Right cardiac atrium (tissue), 5 donors: ENCODE data around the gene ZNF787. TPM values are rescaled to one million over a fixed set of nuclear protein-coding genes. Genes with fewer than 3 reads are reported as not detected.

Source experiments
- ATAC-seq, 2 donors: fragments of 200-7000 bp; cut with Tn5 transposase; one replicate each; pipeline versions ENCODE4 v1.8.0 to v1.9.1; 2020; ENCODE audit warnings: moderate library complexity in 2 of 2, mild to moderate bottlenecking in 1 of 2
- DNase-seq, 3 donors: peaks; one replicate each; pipeline ENCODE4 v3.0.0-alpha.2; 2020
- H3K27ac ChIP-seq: one replicate; pipeline ENCODE4 v1.5.1; 2013; ENCODE audit warnings: mild to moderate bottlenecking, low read length, control low read depth, moderate library complexity
- H3K27me3 ChIP-seq: one replicate; pipeline ENCODE4 v1.6.1; 2013; ENCODE audit not compliant: control insufficient read depth, insufficient read depth
- H3K4me1 ChIP-seq: one replicate; pipeline ENCODE4 v1.6.1; 2013; ENCODE audit warnings: low read length; ENCODE audit not compliant: control insufficient read depth, insufficient read depth
- H3K4me3 ChIP-seq: one replicate; pipeline ENCODE4 v1.5.1; 2013; ENCODE audit warnings: low read length, control low read depth
- H3K9me3 ChIP-seq: one replicate; pipeline ENCODE4 v1.6.1; 2013; ENCODE audit warnings: low read length; ENCODE audit not compliant: control insufficient read depth
- WGBS: extraction: QIAGEN DNeasy Blood & Tissue Kit; methylation state at CpG from one replicate; pipeline ENCODE4 v1.1.7; 2013; 5-methylcytosine and 5-hydroxymethylcytosine counted together
- intact Hi-C, 4 donors: fragments of 100-400 bp; cut with DNase I; formaldehyde crosslinking; loops; one replicate each; pipeline versions ENCODE4 v1.11.0 to v1.14.0; 2022 to 2023
- polyA plus RNA-seq: library from polyadenylated mRNA; stranded (reverse); fragments of 200-250 nt; gene quantifications from one replicate; pipeline ENCODE4 v1.2.3, GENCODE V29; 2013
- total RNA-seq, 4 donors: library from RNA; stranded (reverse); fragmentation: NEBNext Ultra II Directional; extraction: Animal tissue kit (Norgen Biotek cat#: 25700); gene quantifications; one replicate each; pipeline ENCODE4 v1.2.1, GENCODE V29; 2021
- donor health status: healthy with polysubstance abuse.
- donor health status: DM: no; HTN: yes; CAD: no.
- donor health status: DM: no; HTN: no; CAD: no.
- donor health status: DM: no; HTN: yes; CAD: no; lungs with severe emphysema.
- donor health status: DM: yes; HTN: yes; CAD: no.

Gene ZNF787
- total and polyA plus RNA-seq, 5 donors, result 22.0 to 29.2 (median 25.4) TPM

DNA sequence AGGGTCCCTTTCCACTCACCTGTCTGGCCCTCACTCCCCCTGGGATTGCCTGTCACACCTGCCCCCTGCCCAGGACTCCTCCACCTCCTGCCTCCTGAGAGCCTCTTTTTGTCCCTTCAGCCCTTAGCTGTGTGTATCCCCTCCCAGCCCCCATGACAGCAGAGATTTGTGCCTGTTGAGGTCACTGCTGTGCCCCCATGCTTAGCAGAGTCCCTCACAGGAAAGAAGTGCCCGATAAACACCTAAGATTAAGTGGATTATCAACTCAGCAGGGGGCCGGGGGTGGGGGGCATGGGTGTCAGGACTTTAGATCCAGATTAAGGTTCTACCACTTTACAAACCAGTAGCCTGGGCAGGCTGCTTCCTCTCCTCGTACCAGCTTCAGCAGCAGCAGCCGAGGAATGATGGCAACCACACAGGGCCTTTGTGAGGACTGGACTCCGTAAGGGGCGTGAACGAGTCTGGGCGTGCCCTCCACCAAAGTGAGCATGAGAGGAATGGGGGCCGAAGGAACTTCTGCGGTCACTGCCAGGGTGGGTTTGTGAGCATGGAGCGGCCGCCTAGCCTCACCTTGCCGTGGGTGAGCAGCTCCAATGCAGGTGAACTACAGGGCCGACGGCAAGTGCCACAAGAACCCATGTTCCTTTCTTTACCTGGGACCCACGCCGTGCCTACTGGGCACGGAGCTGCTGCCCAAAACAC lies 36.1 kb downstream of the ZNF787 start:
- WGBS, result 82% methylated on average over 18 of the region's 18 CpGs
- Histone ChIP-seq H3K27ac (no peak overlapping the region), H3K27me3 (no peaks in the 10 kb centered on the region), H3K9me3 (no peaks in the 10 kb centered on the region), H3K4me1 (no peaks in the 10 kb centered on the region), H3K4me3 (no peak overlapping the region)
- intact Hi-C loops, result no loop called here
- ATAC-seq, result no peak
- no peak for DNase-seq

DNA sequence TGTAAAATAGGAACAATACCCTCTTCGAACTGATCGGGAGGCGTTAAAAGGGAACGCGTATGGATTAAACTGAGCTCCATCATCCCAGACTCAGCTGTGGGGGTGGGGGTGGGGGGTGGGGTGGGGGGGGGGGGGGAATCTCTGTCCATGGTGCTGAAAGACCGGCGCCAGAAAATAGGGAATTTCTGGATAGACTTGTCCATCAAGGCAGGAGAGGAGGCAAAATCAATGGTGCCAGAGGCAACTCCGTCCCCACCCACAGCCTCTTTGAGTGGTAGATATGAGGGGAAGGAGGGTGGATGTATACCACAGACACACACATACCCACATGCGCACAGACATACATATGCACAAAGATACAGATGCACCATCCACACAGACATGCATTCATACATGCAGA lies 37.4 kb downstream of the ZNF787 start:
- WGBS, result 57% methylated on average over 9 of the region's 9 CpGs
- Histone ChIP-seq H3K27ac (no peak overlapping the region), H3K4me1 (no peaks in the 10 kb centered on the region), H3K4me3 (no peak overlapping the region), H3K9me3 (no peaks in the 10 kb centered on the region), H3K27me3 (no peaks in the 10 kb centered on the region)
- intact Hi-C loops, result no loop called here
- no peak for DNase-seq
- no peak for ATAC-seq

GRCh38 chr19:56080669-56081401 lies 40.3 kb downstream of the ZNF787 start:
- Histone ChIP-seq H3K4me1 (no peaks in the 10 kb centered on the region), H3K4me3 (peak overlapping the region; percentile 5), H3K27me3 (no peaks in the 10 kb centered on the region), H3K27ac (no peak overlapping the region), H3K9me3 (no peaks in the 10 kb centered on the region)
- WGBS, result 3% methylated on average over 36 of the region's 36 CpGs
- intact Hi-C loops, result no loop called here
- DNase-seq (peak; percentile 84 to 94 (median 91)), ATAC-seq (peak; percentile 67 to 82)

DNA sequence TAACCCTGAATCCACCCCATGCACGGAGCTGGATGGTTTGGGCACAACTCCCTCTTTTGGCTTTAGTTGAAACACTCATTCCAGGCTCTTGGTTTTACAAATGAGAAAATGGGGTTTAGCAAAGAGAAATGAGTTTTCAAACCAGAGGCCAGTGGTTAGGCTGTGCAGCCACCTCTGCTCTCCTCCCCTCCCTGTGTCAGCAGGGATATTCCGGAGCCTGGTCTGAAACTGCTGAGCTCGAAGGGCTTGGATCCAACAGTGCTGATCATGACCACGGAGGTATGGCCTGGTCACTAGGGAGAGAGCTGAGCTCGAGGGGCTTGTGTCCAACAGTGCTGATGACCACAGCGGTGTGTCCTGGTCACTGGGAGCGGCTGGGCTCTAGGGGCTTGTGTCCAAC lies 41.5 kb downstream of the ZNF787 start:
- intact Hi-C loops, result loop anchor here in 3 of 4 donors (5.0 to 10.0 kb wide), 4 partner anchors 93 to 275 kb away; no protein-coding TSS in a partner anchor
- Histone ChIP-seq H3K4me3 (no peak overlapping the region), H3K27ac (no peak overlapping the region), H3K4me1 (no peaks in the 10 kb centered on the region), H3K9me3 (no peaks in the 10 kb centered on the region), H3K27me3 (no peaks in the 10 kb centered on the region)
- ATAC-seq (no peak), DNase-seq (no peak)
- 51% methylated on average over 7 of the region's 7 CpGs for WGBS

DNA sequence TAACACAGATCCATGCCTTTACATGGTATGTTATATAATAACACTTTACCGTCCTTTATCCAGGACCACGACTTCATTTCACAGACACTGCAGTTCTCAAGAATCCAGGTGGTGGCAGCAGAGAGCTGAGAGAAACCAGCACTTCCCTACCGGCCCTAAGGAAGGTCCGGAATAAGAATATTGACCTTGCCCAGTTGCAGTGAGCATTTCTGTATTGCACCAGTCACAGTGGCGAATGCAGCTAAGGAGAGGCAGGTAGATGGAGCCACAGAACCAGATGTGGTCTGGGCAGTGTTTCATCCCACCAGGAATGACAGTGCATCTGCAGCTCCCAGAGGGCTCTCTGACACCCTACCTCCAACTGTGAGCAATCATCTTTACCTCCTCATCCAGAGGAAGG lies 44.6 kb downstream of the ZNF787 start:
- WGBS, result 5% methylated on average over 5 of the region's 5 CpGs
- DNase-seq, result peak in 2 of 3 donors; percentile 65 to 79
- Histone ChIP-seq H3K4me3 (no peak overlapping the region), H3K27ac (no peak overlapping the region), H3K4me1 (no peaks in the 10 kb centered on the region), H3K27me3 (no peaks in the 10 kb centered on the region), H3K9me3 (no peaks in the 10 kb centered on the region)
- intact Hi-C loops, result loop anchor here in 3 of 4 donors (2.0 to 10.0 kb wide), 5 partner anchors 96 to 278 kb away; no protein-coding TSS in a partner anchor
- peak; percentile 44 to 59 for ATAC-seq

- Histone ChIP-seq H3K9me3 (no peaks in the 10 kb centered on the region), H3K4me3 (no peak overlapping the region), H3K4me1 (no peaks in the 10 kb centered on the region), H3K27me3 (no peaks in the 10 kb centered on the region), H3K27ac (no peak overlapping the region)
- intact Hi-C loops, result loop anchor here in 2 of 4 donors (10.0 kb wide), 1 partner anchor 284 kb away; no protein-coding TSS in a partner anchor
- 72% methylated on average over 4 of the region's 4 CpGs for WGBS
- DNase-seq, result no peak
- no peak for ATAC-seq
These were observed 49.9 kb downstream of the ZNF787 start for GRCh38 chr19:56071151-56071550.

DNA sequence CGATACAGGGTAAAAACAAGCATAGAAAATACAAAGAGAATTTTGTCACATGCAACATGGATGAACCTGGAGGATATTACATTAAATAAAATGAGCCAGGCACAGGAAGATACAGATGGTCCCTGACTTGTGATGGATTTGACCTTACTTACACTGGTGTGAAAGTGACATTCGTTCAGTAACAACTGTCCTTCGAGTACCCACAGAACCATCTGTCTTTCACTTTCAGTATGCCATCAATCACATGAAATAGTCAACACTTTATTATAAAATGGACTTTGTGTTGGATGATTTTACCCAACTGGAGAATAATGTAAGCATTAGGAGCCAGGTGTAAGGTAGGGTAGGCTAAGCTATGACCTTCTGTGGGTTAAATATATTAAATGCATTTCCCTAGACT lies 51.5 kb downstream of the ZNF787 start:
- ATAC-seq, result no peak
- no peaks in the 10 kb centered on the region for H3K9me3 ChIP-seq
- H3K4me1 ChIP-seq, result no peaks in the 10 kb centered on the region
- H3K27ac ChIP-seq, result no peak overlapping the region
- WGBS, result 68% methylated on average over 3 of the region's 3 CpGs
- no peak for DNase-seq
- intact Hi-C loops, result loop anchor here in 3 of 4 donors (5.0 to 10.0 kb wide), 3 partner anchors 103 to 285 kb away; no protein-coding TSS in a partner anchor
- no peak overlapping the region for H3K4me3 ChIP-seq
- H3K27me3 ChIP-seq, result no peaks in the 10 kb centered on the region

DNA sequence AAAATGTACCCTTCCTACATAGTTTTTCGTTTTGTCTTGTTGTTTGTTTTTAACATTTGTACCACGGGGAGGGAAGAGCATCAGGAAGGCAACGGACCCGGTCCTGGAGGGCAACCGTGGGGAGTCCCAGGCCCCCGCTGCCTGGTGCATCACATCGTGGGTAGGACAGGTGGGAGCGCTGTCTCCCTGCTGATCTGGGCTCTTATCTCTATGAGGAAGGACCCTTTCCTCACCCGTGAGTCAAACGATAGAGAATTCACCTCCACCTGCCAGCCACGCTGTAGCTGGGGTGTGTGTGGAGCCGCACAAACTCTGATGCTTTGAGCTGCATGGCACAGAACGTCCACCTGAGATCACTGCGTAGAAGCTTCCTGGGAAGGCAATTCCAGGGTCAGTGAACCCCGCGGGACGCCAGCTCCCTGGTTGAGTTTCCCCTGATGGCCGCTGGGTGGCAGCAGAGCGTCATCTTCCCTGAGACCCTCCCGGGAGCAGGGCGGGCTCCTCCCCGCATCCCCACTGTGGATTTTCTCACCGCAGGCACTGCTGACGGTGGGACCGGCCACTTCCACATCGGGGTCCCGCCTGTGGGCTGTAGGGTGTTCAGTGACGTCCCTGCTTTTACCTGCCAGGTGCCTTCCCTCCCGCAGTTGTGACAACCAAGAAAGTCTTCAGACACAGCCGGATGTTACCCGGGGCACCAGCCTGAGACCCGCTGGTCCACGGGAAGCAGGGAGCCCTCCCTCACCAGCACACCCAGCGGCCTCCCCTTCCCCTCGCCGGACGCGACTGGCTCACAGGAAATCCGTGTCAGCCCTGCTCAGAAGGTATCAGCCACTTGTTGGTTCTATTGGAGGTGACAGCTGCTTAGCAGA lies 54.7 kb downstream of the ZNF787 start:
- no peaks in the 10 kb centered on the region for H3K27me3 ChIP-seq
- intact Hi-C loops, result loop anchor here in 2 of 4 donors (5.0 kb wide), 2 partner anchors 106 to 186 kb away; no protein-coding TSS in a partner anchor
- H3K9me3 ChIP-seq, result no peaks in the 10 kb centered on the region
- WGBS, result 4% methylated on average over 39 of the region's 39 CpGs
- DNase-seq (peak; percentile 69 to 84 (median 82)), ATAC-seq (peak; percentile 71 to 88)
- no peaks in the 10 kb centered on the region for H3K4me1 ChIP-seq
- no peak overlapping the region for H3K27ac ChIP-seq
- H3K4me3 ChIP-seq, result no peak overlapping the region

GRCh38 chr19:56053596-56053995 lies 67.5 kb downstream of the ZNF787 start:
- Histone ChIP-seq H3K27ac (no peak overlapping the region), H3K27me3 (no peaks in the 10 kb centered on the region), H3K4me1 (no peaks in the 10 kb centered on the region), H3K4me3 (no peak overlapping the region), H3K9me3 (no peaks in the 10 kb centered on the region)
- ATAC-seq (no peak), DNase-seq (no peak)
- intact Hi-C loops, result no loop called here
- WGBS, result 84% methylated on average over 18 of the region's 18 CpGs
